ES-I3 (cell line): ENCODE measurements around the gene KIAA1586.
"Not testable (repeated sequence)": the region's sequence is repeated elsewhere in the genome, so short reads cannot be mapped to it uniquely, and the experiment has no call there.

ENCODE experiments used
- H3K36me3 ChIP-seq: 2 replicates; pipeline ENCODE4 v1.6.1; 2013; ENCODE audit warnings: mild to moderate bottlenecking, low read length, control low read depth, moderate library complexity; ENCODE audit not compliant: insufficient read depth
- H3K4me1 ChIP-seq: 2 replicates; pipeline ENCODE4 v1.6.1; 2013; ENCODE audit warnings: mild to moderate bottlenecking, control low read depth, low read length; ENCODE audit not compliant: insufficient read depth
- H3K9ac ChIP-seq: 2 replicates; pipeline ENCODE4 v1.6.1; 2013; ENCODE audit warnings: low read depth, mild to moderate bottlenecking, low read length, moderate library complexity
- H3K9me3 ChIP-seq: 2 replicates; pipeline ENCODE4 v1.6.1; 2013; ENCODE audit warnings: mild to moderate bottlenecking, low read length, moderate library complexity; ENCODE audit not compliant: control insufficient read depth, insufficient read depth

The KIAA1586 gene, protein sequence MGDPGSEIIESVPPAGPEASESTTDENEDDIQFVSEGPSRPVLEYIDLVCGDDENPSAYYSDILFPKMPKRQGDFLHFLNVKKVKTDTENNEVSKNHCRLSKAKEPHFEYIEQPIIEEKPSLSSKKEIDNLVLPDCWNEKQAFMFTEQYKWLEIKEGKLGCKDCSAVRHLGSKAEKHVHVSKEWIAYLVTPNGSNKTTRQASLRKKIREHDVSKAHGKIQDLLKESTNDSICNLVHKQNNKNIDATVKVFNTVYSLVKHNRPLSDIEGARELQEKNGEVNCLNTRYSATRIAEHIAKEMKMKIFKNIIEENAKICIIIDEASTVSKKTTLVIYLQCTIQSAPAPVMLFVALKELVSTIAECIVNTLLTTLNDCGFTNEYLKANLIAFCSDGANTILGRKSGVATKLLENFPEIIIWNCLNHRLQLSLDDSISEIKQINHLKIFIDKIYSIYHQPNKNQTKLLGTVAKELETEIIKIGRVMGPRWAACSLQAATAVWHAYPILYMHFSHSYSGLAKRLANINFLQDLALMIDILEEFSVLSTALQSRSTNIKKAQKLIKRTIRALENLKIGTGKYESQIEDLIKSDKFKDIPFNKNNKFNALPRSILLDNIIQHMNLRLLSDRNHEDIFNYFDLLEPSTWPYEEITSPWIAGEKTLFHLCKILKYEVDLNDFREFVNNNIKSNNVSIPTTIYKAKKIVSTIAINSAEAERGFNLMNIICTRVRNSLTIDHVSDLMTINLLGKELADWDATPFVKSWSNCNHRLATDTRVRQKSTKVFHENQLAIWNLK

DNA sequence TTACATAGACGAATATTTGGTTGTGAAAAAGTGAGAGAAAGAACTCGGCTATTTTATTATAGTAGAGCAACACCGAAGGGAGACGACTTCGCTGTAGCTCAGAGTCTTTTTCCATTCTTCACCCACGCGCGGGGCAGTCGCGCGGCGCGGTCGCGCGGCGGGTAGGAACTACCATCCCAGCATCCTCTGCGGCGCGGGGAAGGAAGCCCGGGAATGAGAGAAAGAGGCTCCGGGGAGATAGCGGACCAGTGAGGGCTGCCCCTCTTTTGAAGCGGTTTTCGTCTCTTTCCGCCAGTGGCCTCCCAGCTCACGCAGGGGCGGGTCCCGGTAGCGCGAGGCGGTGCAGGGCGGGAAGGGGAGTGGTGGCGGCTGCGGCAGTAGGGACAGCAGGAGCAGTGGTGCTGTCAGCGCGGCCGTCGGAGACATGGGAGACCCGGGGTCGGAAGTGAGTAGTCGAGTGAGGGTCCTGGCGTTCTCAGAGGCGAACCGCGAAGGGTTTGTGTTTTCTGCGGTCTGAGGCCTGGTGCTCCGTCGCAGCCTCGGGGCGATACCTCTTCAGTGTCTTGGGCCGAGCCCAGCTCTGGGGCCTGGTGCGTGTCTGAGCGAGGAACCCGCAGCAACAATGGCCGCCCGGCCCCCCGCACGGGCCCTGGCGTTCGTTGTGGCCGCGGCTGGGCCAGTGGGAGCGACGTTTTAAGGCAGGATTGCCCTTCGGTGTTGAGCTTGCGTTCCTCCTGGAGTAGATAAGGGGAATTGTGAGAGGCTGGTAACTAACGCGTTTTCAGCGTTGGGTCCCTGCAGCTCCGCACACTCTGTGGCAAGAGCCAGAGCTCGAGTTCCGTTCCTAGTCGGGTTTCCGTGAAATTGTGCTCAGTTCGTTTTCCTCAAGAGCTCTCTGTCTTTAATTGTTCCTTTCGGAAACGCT, at the start of gene KIAA1586:
TSS of gene KIAA1586 (plus strand) at position 362 of the 925 bp plus-strand sequence. CDS start at position 425, 63 bp downstream.
- H3K36me3 ChIP-seq, H3K4me1 ChIP-seq, H3K9me3 ChIP-seq: not testable (repeated sequence)
- peak within 1 kb of the TSS; percentile 87 for H3K9ac ChIP-seq

DNA sequence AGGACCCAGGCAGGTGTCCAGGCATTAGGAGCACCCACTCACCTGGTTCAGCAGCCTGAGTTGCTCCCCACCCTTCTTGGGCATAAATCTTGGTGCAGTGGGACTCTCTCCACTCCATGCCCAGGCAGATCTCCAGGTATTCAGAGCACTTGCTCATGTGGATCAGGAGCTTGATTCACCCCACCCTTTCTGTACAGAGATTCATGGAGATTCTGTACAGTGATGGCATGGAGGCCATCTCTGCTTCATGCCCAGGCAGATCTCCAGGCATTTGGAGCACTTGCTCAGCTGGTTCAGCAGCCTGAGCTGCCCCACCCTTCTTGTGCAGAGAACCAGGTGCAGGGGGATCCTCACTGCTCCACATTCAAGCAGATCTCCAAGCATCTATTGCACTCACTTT, 47.4 kb upstream of the KIAA1586 start:
- Histone ChIP-seq H3K4me1 (no peaks in the 10 kb centered on the region), H3K9ac (no peak overlapping the region), H3K9me3 (peaks cover 9% of the 10 kb centered on the region), H3K36me3 (no peaks in the 10 kb centered on the region)

DNA sequence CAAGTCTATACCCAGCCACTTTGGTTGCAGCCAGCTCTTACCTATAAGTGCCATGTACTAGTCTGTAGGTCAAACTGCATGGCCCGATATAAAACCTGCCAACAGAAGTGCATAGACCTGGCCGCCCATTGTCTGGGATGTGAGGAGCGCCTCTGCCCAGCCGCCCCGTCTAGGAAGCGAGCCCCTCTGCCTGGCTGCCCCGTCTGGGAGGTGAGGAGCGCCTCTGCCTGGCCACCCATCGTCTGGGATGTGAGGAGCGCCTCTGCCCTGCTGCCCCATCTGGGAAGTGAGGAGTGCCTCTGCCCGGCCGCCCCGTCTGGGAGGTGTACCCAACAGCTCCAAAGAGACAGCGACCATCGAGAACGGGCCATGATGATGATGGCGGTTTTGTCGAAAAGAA, 46.7 kb upstream of the KIAA1586 start:
- not testable (repeated sequence) for H3K9me3 ChIP-seq

DNA sequence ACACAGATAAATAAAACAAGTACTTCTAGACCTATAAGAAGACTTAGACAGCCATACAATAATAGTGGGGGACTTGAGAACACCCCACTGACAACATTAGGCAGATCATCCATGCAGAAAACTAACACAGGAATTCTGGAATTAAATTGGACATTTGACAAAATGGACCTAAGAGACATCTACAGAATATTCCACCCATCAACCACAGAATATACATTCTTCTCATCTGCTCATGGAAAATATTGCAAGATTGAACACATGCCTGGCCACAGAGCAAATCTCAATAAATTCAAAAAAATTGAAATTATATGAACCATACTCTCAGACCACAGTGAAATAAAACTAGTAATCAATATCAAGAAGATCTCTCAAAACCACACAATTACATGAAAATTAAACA, 44.3 kb upstream of the KIAA1586 start:
- peaks cover 9% of the 10 kb centered on the region for H3K9me3 ChIP-seq
- H3K4me1 ChIP-seq, result no peaks in the 10 kb centered on the region
- H3K9ac ChIP-seq, result no peak overlapping the region
- no peaks in the 10 kb centered on the region for H3K36me3 ChIP-seq

More for the DNA sequence above, 46.7 kb upstream of the KIAA1586 start:
- H3K9ac ChIP-seq, H3K4me1 ChIP-seq, H3K36me3 ChIP-seq: not testable (repeated sequence)

DNA sequence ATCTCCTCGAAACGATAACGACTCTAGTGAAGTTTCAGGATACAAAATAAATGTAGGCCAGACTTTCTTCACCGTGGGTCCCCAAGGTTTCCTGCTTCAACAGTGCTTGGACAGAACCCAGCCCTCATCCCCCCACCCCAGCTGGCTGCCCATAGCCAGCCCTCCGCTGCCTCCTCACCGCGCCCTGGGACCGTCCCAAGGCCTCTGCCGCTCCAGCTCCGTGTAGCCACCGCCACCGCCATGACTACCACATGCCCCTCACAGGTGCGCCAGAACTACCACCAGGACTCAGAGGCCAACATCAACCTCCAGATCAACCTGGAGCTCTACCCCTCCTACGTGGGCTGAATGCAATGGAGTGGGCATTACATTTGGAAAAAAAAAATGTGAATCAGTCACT, 42.2 kb upstream of the KIAA1586 start:
- Histone ChIP-seq H3K36me3 (no peaks in the 10 kb centered on the region), H3K9me3 (no peaks in the 10 kb centered on the region), H3K9ac (no peak overlapping the region), H3K4me1 (no peaks in the 10 kb centered on the region)

DNA sequence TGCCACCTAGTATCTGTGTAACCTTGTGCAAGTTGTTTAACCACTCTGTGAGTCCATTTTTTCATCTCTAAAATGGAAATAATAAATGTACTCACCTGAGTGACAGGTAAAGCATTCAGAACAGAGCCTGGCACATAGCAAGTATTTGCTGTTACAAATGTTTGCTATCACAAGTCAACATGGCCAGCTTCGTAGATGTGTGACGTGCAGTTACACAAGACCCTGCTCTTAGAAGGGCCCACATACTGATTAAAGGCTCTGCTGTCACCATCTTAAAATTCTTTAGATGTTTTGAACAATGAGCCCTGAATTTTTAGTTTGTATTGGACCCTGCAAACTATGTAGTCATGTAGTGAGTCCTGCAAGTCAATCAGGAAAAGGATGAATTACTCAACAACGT, 40.4 kb upstream of the KIAA1586 start:
- Histone ChIP-seq H3K4me1 (no peaks in the 10 kb centered on the region), H3K9ac (no peak overlapping the region), H3K9me3 (no peaks in the 10 kb centered on the region), H3K36me3 (no peaks in the 10 kb centered on the region)

DNA sequence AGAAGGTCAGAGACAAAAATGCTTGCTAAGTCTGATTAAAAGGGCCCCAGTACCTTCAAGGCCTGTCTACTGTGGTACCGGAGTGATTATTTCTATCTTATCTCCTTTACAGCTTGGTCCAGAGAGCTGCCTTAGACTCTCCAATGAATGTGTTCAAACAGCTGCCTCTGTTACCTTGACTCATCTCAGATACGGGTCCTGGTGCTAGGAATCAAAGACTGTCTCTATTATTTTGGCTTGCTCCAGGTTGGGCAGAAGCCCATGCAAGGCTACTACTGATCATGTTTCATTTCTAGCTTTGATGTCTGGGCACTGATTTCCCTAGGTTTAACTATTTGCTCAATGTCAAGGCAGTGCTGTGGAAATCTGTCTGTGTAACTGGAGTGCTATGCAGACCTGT, 38.4 kb upstream of the KIAA1586 start:
- H3K9ac ChIP-seq, H3K9me3 ChIP-seq, H3K36me3 ChIP-seq, H3K4me1 ChIP-seq: not testable (repeated sequence)

DNA sequence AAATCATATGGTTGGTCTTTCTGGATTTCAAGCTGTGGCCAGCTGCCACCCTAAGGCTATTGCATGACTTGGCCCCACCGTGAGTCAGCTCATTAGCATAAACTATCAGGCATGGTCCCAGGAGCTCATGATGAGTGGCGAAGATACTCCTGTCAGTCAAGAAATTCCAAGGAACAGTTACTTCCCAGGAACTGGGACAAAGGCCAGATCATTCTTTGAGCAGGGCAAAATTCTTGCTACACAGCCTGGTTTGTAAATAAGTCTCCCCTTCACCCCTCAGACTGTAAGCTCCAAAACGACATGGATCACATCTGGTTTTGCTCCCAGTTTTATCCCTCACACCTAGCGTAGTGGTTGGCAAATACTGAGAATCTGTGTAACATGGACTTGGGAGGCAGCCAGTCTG, 33.0 kb upstream of the KIAA1586 start:
- Histone ChIP-seq H3K36me3 (no peaks in the 10 kb centered on the region), H3K4me1 (no peaks in the 10 kb centered on the region), H3K9me3 (no peaks in the 10 kb centered on the region), H3K9ac (no peak overlapping the region)

DNA sequence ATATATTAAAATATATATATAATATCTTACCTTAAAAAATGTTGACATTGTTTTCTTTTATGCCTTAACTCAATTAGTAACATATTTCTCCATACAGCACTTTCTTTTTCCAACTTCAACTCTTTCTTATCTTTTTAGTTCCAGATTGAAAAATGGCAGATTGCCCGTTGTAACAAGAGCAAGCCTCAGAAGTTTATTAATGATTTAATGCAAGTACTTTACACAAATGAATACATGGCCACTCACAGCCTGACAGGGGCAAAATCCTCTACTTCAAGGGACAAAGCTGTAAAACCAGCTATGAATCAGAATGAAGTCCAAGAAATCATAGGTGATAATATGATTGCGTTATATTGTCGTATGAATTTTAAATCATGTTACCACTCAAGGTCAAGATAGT, 29.4 kb upstream of the KIAA1586 start:
- Histone ChIP-seq H3K4me1 (no peaks in the 10 kb centered on the region), H3K9me3 (no peaks in the 10 kb centered on the region), H3K9ac (no peak overlapping the region), H3K36me3 (no peaks in the 10 kb centered on the region)

DNA sequence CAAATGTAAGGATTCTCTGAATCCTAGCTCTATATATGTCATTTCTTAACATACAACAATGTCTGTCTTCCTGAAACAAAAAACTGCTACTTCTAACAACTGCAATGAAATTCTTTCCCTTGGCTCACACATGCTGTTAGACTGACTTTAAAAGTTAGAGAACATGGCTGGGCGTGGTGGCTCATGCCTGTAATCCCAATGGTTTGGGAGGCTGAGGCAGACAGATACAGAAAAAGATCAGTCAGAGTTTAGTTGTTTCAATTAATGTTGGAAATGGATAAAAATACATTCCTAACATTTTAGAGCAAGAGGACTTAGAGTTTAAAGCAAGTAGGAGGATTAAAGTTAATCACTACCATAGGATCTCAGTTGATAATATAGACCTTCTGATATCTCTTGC, 28.7 kb upstream of the KIAA1586 start:
- Histone ChIP-seq H3K36me3 (no peaks in the 10 kb centered on the region), H3K9me3 (no peaks in the 10 kb centered on the region), H3K4me1 (no peaks in the 10 kb centered on the region), H3K9ac (no peak overlapping the region)

DNA sequence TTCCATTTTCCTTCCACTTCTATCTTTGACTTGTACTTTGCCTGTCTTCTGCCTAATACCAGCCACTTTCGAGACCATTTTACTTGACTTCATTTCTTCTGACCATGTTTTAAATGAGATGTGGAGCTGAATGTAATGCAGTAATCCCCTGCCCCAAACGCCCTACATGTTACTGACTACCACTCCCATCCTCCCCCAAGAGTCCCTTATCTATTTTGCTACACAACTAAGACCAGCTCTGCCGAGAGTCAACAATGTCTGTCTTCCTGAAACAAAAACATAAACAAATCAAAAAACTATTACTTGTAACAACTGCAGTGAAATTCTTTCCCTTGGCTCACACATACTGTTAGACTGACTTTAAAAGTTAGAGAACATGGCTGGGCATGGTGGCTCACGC, 27.1 kb upstream of the KIAA1586 start:
- Histone ChIP-seq H3K4me1 (no peaks in the 10 kb centered on the region; the same call in 1 of the 2 replicates), H3K9me3 (no peaks in the 10 kb centered on the region; the same call in 1 of the 2 replicates), H3K9ac (no peak overlapping the region), H3K36me3 (no peaks in the 10 kb centered on the region)

DNA sequence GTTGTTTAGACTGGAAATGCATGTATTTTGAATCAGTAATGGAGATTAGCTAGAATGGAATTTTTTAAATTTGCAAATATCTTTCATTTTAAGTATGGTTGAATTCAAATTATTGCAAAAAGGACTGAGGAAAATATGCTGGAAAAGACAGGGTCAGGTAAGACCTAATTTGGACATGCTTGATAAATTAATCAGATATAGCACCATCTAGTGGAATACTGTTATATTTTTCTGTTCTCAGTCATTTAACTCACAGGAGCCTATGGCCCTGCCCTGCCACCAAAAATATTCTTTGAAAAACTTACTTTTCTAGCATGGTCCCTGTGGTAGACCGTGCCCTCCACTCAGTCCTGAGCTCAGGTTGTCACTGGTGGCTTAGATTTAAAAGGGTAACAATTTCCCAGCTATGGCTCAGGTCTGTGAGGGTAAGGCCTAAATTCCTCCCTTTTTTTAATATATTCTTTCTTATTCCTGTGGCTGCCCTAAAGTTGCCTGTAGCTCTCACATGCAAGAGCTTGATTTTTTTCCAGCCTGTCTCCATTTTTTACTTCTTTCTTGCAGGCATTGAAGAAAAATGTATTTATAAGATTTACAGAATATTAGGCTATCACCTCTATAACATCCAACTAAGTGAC, 25.3 kb upstream of the KIAA1586 start:
- Histone ChIP-seq H3K9me3 (no peaks in the 10 kb centered on the region; the same call in 1 of the 2 replicates), H3K4me1 (peaks cover 12% of the 10 kb centered on the region), H3K9ac (no peak overlapping the region), H3K36me3 (no peaks in the 10 kb centered on the region)

DNA sequence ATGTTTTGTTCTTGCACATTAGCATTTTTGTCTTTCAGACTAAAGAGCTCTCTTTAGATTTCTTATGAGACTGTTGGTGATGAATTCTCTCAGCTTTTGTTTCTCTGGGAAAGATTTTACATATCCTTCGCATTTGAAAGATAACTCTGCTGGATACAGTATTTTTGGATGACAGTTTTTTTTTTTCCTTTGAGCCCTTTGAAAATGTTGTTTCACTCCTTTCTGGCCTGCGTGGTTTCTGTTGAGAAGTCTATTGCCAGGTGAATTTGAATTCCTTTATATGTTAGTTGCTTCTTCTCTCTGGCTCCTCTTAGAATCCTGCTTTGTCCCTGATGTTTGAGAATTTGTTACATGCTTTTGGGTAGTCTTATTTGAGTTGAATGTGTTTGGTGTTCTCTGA, 22.2 kb upstream of the KIAA1586 start:
- Histone ChIP-seq H3K36me3 (no peaks in the 10 kb centered on the region), H3K9me3 (no peaks in the 10 kb centered on the region; the same call in 1 of the 2 replicates), H3K9ac (no peak overlapping the region), H3K4me1 (peaks cover 16% of the 10 kb centered on the region)

DNA sequence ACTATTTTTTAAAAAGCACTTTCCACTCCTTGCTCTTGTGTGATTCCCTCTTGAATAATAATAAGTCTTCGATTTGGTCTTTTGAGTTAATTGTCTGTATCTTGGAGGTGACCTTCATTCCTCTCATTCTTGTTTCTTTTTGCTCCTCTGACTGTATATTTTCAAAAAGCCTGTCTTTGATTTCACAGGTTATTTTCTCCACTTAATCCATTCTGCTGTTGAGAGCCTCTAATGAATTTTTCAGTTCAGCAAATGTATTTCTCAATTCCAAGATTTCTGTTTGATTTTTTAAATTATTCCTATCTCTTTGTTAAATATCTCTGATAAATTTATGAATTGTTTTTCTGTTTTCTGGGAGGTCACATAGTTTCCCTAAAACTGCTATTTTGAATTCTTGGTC, 21.7 kb upstream of the KIAA1586 start:
- Histone ChIP-seq H3K36me3 (no peaks in the 10 kb centered on the region), H3K4me1 (peaks cover 16% of the 10 kb centered on the region), H3K9ac (no peak overlapping the region), H3K9me3 (no peaks in the 10 kb centered on the region; the same call in 1 of the 2 replicates)
